Measurements from ENCODE around the gene SZRD1.
A peak's percentile ranks its signal among the peaks of the same experiment; 100 is the strongest.

SZRD1 gene

GRCh38 chr1:16394977-16395376 is 27.9 kb downstream of the SZRD1 start:
- no peak for DNase-seq (ENCODE audit: low read depth)

- no peak for DNase-seq (ENCODE audit: low read depth)
Observed at GRCh38 chr1:16396591-16396990, 29.5 kb downstream of the SZRD1 start.

- DNase-seq (ENCODE audit: low read depth): no peak
Observed at GRCh38 chr1:16397120-16397519, 30.1 kb downstream of the SZRD1 start.

- DNase-seq (ENCODE audit: low read depth): no peak
Observed at GRCh38 chr1:16398371-16398953, 31.4 kb downstream of the SZRD1 start.

GRCh38 chr1:16402742-16403141 is 35.7 kb downstream of the SZRD1 start:
- no peak for DNase-seq (ENCODE audit: low read depth)

- no peak for DNase-seq (ENCODE audit: low read depth)
Observed at GRCh38 chr1:16405441-16405840, 38.4 kb downstream of the SZRD1 start.

- DNase-seq (ENCODE audit: low read depth): no peak
Observed at GRCh38 chr1:16406868-16407267, 39.8 kb downstream of the SZRD1 start.

- DNase-seq (ENCODE audit: low read depth): no peak
Observed at GRCh38 chr1:16409536-16410152, 42.6 kb downstream of the SZRD1 start.

- no peak for DNase-seq (ENCODE audit: low read depth)
Observed at GRCh38 chr1:16410803-16411202, 43.8 kb downstream of the SZRD1 start.

- no peak for DNase-seq (ENCODE audit: low read depth)
Observed at GRCh38 chr1:16413191-16413590, 46.1 kb downstream of the SZRD1 start.

- no peak for DNase-seq (ENCODE audit: low read depth)
Observed at GRCh38 chr1:16418823-16419425, 51.9 kb downstream of the SZRD1 start.

GRCh38 chr1:16420424-16421118 is 53.5 kb downstream of the SZRD1 start:
- DNase-seq (ENCODE audit: low read depth): peak; percentile 46

- DNase-seq (ENCODE audit: low read depth): no peak
Observed at GRCh38 chr1:16421201-16421600, 54.2 kb downstream of the SZRD1 start.

- no peak for DNase-seq (ENCODE audit: low read depth)
Observed at GRCh38 chr1:16422041-16422440, 55.0 kb downstream of the SZRD1 start.

GRCh38 chr1:16425125-16426025 is 58.3 kb downstream of the SZRD1 start:
- DNase-seq (ENCODE audit: low read depth): no peak

- no peak for DNase-seq (ENCODE audit: low read depth)
Observed at GRCh38 chr1:16430606-16431005, 63.6 kb downstream of the SZRD1 start.

GRCh38 chr1:16433030-16433429 is 66.0 kb downstream of the SZRD1 start:
- no peak for DNase-seq (ENCODE audit: low read depth)

- no peak for DNase-seq (ENCODE audit: low read depth)
Observed at GRCh38 chr1:16434007-16434406, 67.0 kb downstream of the SZRD1 start.

GRCh38 chr1:16434501-16434900 is 67.5 kb downstream of the SZRD1 start:
- no peak for DNase-seq (ENCODE audit: low read depth)

- no peak for DNase-seq (ENCODE audit: low read depth)
Observed at GRCh38 chr1:16436946-16437474, 70.0 kb downstream of the SZRD1 start, which contains the start of gene SPATA21. Gene SPATA21, minus strand, starts transcription at chr1:16437424. Its CDS starts 6,053 bp downstream, at chr1:16431371.

GRCh38 chr1:16438516-16438915 is 71.5 kb downstream of the SZRD1 start:
- no peak for DNase-seq (ENCODE audit: low read depth)

GRCh38 chr1:16438924-16439323 is 71.9 kb downstream of the SZRD1 start:
- DNase-seq (ENCODE audit: low read depth): no peak
